NCI-H1417 treated with DMSO at 0.1 percent for 48 hours (cell line): ENCODE measurements around the gene CACNA2D1.

Experiments
- DNase-seq: peaks from one replicate; lab custom pipeline; 2025; lab: John Stamatoyannopoulos, UW

The CACNA2D1 gene

DNA sequence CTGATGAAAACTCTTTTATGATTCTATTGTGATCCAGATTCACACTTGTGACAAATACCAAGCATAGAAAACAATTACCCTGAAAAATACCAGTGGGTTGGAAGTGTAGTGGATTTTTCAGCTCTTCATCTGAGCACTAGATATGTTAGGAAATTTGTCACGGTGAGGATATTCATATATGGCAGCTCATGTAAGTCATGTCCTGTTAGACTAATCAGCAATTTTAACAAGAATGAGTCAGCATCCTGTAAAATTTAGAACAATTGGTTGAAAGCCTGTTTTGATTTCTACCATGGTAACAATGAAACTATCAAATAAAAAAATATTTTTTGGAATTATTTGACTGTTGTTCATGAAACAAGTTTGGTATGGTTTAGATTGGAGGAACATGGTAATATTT lies 334.3 kb downstream of the CACNA2D1 start:
- DNase-seq: no peak

DNA sequence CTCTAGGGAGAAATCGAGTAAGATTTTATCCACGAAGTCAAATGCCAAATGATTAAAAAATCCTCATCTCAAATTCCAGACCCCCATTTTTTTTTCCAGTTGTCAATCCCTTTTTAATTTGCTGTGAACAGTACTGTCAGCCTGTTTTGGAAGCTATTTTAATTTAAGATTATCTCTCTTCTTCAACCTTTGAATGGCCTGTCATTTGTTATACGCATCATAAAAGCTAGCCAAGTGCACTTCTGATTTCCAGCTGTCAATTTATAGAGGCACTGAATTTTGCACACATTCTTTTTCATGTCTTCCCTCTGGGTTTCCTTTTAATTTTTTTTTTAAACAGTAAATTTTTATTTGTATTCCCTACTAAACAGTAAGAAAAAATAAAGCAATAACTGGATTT lies 337.4 kb downstream of the CACNA2D1 start:
- no peak for DNase-seq

DNA sequence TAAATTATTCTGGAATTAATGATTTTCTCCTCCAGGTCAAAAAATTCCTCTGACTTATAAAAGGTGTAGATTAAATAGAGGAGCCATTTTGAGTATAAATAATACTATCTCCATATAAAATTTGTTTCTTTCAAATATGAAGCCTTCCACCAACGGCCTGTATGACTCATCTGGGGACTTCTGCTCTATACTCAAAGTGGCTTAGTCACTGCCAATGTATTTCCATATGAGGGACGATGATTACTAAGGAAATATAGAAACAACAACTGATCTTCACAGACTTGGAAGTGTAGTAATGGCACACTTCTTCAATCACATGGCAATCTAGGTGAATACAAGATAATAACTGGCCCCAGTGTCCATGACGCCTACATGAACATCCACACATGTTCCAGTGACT lies 338.1 kb downstream of the CACNA2D1 start:
- no peak for DNase-seq

DNA sequence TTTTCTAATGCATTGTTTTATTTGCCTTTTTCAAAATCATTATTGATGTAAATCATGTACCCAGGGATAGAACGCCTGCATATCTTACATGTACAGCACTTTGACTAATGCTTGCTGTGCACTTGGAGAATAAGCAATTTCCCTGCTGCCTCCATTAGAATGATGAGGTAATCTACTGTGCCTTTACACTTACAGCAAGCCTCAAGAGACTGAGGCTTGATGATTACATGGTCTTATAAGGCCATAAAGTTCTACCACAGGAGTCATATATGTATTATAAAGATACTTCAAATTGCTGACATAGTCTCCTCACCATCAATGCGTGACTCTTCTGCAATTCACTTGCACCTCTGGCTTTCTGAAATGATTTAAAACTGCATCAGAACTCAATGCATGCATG lies 345.2 kb downstream of the CACNA2D1 start:
- no peak for DNase-seq

DNA sequence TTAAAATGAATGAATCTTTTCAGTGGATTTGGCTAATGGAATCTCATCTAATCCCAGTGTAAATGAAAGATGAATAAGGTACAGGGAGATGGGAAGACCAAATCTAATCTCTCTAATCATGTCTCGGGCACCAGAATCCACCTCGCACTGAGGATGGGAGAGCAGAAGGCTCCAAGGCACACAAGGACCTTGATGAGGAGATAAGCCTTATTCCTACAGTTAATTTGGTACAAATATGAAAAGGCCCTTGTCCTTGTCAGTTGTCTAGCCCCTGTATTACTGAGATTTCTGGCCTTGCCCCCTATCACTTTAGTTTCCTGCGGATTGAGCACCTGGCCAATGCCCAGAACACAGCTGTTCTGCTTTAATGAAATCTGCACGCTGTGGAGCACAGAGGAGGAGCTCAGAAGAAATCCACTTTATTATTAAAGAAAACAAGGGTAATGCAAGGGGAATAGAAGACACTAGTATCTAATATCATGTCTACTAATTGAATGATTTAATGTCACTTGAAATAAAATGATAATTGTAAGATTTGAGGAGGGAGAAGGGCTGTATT lies 352.4 kb downstream of the CACNA2D1 start:
- DNase-seq: no peak

DNA sequence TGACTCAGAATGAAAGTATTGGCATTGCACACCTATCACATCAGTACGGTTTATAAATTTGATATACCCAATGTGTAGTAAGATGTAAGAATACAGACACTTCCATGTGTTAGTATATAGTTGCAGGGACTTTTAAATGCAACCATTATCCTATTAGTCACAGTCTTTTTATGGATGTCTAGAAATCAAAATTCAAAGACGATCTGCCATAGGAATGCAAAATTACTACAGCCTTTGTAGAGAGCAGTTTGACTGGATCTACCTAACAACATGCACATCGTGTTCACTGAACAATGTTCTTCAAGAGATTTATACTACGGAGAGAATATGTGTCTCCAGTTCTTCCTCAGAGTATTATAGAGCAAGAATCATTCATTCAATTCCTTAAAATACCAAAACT lies 356.5 kb downstream of the CACNA2D1 start:
- DNase-seq: no peak

DNA sequence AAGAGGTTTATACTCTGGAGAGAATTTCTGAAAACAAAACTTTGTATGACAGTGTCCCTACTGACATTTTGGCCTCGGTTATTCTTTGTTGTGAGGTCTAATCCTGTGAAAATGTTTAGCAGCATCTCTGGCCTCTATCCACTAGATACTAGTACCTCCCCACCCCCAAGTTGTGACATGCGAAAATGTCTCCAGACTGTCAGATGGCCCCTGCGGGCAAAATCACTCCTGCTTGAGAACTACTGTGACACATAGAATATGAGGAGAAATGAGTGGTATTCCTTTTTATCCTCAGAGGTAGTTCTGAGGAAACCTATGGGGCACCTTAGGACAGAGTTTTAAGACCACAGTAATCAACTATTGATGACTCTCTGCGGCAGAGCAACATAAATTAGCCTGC lies 358.5 kb downstream of the CACNA2D1 start:
- DNase-seq: no peak

DNA sequence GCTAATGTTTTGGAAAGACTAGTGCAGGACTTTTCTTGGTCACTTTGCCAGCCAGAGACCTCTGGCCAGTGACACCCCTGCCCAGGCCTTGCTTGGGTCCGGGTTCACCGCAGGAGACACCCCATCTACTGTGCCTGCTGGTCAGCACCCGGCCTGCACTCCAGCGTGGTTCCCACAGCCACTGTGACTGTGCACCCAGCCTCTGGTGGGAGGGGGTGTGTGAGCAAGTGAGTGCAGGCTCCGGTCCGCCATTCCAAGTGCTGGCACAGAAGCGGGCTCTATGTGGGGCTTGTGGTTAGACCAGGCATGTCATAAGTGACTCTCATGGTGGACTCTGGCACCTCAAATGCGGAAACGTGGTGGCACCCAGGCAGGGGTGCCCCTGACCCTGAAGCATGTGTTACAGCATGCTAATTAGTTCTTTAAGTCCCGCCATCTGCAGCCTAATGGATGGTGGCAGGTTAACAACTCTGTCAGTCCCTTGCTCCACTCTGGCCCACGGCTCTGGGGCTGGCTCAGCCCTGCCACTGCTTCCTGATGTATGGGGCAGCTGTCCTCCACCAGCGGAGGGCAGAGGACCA lies 361.8 kb downstream of the CACNA2D1 start:
- DNase-seq: no peak

DNA sequence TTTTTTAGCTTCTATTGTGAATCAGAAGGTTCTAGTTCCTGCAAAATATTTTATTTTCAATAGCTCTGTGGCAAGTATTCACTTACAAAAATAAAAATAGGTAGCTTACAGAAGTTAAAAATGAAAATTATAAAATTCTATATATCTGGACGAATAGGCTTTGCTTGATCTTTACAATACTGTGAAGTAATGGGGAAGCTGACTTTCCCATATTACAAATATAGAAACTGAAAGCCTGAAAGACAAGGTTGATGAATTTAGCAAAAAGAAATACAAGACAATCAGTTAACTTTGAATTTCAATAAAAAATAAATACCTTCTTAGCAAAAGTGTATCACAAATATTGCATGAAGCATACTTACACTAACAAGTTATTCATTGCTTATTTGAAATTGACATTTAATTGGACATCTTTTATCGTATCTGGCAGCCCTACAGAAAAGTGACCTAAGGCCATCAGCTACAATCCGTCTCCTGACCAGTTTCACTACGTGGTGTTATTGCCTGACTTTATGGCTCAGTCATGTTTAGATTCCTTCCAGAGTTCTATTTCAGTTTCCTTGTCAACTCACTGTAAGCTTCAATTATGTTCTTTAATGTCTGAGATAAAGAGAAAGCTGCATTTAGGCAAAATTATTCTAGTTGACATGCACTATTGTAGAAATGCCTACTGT lies 363.2 kb downstream of the CACNA2D1 start:
- no peak for DNase-seq

DNA sequence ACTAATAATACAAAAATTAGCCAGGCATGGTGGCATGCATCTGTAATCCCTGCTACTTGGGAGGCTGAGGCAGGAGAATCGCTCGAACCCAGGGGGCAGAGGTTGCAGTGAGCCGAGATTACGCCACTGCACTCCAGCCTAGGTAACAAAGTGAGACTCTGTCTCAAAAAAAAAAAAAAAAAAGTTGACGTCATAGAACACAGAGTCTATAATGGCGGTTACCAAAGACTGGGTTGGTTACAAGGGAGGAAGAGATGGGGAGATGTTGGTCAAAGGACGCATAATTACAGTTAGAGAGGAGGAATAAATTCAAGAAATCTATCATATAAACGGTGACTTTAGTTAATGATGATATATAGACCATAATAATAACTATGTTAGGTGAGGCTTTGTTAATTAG lies 364.1 kb downstream of the CACNA2D1 start:
- no peak for DNase-seq

DNA sequence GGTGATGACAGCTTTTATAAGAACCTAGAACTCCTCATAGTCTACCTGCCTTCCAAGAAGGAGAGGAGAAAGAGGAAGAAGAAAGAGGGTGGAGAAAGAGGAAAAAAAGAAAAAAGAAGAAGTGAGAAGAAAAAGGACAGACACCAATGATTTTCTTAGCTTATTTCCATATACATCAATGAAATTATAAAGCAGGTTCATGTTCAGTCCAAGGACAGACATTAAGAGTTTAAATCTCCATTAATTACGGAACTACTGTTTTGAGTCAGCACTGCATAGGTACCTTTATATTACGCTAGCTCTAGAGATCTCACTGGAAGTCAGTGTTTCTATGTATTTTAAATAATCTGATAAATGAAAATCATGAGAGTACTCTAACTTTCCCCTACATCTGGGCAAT lies 364.8 kb downstream of the CACNA2D1 start:
- DNase-seq: no peak

DNA sequence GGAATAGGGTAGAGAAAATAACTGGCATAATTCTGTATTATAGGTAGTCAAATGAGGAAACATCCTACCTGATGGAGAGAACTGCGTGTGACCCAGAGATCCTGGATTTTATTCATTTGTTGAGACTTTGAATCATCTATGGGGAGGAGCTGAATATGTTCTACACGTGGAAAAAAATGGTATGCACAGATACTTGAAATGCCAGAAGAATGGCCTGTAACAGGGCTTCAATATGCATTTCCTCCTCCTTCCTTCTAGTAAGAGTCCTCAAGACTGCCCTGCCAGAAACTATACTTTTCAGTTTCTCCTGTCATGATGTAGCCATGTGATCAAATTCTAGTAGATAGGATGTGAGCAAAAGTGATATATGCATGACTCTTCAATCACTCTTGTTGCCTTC lies 372.1 kb downstream of the CACNA2D1 start:
- no peak for DNase-seq

DNA sequence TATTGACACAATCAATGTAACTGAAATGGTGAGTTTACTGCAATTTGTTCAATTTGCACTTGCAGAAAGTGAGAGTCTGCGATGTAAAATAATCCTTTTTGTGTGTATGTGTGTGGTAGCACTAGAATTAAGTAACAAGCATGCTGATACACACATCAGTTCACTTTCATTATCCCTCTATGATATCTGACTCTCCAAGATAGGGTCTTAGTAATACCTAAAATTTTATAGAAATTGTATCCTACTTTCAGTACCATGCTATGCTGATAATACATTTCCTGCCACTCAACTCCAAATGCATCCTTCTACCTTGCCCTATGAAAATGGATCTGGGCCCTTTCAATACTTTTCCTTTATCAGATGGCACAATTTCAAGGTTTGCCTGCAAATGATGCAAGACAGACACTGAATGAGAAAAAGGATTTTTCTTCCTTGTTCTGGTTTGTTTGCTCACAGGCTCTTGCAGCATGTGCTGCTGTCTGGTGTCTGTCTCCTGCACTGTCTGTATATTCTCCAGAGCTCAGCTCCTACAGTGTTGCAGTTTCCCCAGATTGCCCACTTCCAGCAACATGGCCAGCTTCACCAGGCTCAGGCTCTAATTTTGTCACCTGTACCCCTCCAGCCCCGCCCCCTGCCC lies 375.8 kb downstream of the CACNA2D1 start:
- no peak for DNase-seq

DNA sequence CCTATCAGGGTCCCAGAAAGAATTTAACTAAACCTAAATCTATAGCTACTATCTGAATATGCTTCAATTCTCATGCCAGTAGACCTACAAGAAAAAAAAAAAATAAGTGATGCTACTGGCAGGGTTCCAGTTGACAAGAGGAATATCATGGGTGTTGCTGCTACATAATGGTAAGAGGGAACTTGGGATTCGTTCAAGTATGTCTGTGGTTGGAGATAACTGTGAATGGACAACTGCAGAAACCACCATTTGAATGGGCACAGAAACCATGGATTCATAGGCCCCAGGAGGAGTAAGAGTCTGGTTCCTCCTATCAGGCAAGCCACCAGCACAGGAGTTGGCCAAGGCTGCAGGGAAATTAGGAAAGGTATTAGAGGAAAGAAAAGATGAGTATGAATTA lies 386.1 kb downstream of the CACNA2D1 start:
- no peak for DNase-seq

DNA sequence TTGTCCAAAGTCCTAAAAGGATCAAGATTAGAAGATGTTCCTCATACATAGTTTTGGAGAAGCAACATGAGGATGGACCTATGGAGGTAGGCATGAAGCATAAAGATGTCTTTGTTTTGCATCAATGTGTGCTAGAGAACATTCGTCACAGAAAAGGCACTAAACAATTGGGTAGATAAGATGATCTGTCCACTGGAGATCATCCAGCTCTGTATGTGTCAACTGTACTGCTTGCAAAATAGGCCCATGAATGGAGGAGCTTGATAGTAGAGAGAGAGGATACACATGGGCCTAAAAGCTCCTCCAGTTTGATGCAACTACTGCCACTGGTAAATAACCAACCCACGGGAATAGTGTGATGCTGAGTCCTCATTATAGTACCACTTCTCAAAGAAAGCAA lies 387.3 kb downstream of the CACNA2D1 start:
- no peak for DNase-seq

DNA sequence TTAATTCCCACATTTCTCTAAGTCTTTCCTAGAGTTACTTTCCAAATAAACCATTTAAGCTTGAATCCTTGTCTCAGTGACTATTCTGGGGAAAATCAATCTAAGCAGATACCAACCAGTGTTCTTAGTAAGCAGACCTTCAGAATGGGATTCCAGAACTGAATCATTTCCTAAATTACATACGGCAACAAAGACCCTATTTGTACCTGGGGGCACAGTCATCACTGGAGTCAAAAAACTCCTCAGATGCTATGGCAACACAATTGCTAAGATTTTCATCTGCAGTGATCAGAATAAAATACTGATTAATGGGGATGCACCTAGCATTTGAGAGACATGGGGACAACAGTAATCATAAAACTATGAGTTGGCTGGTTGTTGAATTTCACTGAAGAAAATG lies 389.0 kb downstream of the CACNA2D1 start:
- DNase-seq: no peak

DNA sequence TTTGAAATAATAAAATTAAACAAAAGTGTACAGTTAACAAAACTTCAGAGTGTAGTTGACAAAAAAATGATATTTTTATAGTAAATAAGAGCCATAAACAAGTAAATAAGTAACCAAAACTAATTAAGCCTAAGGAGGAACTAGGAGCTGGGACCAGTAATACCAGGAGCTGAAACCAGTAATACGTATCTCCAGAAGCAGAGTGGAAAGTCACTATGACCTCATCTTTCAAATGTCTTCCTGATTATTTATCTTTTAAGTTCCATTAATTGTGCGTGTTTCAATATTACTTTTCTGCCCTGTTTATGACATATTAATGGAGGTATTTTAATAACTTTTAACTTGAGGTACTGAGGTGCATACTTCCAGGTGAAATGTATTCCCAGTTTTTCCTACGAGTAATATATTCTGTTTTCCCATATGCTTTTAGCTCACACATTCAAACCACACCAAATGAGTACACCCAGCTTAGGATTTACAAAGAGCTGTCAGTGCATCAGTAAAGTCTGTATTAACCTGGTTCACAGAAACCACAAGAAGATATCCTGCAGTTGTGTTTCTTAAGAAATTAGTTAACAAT lies 390.0 kb downstream of the CACNA2D1 start:
- DNase-seq: no peak

DNA sequence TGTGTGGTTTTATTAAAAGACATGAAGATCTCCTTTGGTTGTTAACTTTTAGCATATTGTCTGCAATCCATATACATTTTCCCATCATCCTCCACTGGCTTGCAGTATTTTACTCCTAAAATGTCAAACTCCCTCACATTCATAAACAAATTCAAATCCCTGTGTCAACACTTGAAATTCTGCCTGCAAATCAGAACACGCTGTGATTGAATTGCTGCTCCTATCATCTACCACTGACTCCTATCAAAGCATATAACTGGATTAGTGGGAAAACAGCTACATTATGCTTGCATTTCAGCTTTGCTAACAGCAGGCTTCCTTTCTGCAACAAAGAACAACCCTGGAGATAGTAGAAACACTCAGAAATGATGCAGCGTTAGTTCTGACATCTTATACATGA lies 392.0 kb downstream of the CACNA2D1 start:
- no peak for DNase-seq

DNA sequence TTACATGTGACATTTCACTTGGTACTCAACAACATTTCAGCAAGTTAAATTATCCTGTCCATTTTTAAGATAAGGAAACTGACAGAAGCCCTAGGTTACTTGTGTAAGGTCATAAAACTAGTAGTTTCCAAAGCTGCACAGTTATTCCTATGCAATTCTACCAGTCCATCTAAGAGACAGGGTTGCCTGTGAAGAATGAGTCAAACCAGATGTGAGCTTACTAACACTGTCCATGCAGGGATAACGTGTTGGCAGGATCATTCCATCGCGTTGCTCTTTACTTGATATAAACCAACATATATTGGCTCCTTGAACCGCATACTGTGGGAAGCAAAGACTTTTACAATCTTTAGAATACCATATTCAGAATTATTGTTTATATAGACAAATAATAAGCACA lies 392.8 kb downstream of the CACNA2D1 start:
- DNase-seq: no peak

DNA sequence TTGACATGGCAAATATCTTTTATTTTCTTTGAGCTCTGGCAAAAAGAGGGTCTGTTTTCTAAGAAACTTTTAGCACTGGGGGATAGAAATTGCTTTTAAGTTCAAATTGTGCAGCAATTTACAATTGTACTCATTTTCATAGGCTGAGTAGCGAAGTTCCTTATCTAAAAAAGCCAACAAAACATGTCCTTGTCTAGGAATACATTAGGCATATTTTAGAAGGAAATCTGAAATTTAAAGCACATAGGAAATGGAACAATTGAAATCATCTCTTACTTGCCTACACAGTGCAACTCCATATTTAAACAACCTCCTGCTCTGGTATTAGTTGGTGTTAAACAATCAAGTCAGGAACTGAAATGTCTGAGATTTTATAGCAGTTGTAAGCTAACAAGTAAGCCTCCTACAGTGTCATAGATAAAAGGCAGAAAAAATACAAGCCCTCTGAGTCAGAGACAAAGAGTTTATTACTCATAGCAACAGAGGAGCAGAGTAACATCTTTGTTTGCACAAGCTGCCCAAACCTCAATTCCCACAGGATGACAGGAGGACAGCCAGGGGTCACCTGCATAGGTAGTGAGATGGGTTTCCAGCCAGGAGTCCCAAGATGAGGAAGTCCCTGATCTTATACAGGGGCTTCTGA lies 393.6 kb downstream of the CACNA2D1 start:
- DNase-seq: no peak

DNA sequence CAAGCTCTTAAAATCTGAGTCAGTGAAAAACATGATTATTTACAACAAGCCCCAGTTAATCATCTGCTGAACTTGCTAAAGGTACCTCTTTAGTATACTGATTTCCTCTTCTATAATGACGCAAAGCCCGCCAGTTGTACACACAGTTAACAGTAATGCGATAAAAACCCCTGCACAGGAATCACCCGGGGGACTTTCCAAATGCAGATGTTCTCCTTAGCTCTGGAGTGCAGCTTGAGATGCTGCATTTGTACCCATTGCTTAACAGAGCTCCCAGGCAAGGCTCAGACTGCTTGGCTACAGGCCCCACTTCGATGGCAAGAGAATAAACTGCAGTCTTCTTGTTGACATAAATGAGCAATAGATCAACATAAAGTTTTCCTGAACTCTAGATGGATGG lies 394.1 kb downstream of the CACNA2D1 start:
- DNase-seq: no peak

DNA sequence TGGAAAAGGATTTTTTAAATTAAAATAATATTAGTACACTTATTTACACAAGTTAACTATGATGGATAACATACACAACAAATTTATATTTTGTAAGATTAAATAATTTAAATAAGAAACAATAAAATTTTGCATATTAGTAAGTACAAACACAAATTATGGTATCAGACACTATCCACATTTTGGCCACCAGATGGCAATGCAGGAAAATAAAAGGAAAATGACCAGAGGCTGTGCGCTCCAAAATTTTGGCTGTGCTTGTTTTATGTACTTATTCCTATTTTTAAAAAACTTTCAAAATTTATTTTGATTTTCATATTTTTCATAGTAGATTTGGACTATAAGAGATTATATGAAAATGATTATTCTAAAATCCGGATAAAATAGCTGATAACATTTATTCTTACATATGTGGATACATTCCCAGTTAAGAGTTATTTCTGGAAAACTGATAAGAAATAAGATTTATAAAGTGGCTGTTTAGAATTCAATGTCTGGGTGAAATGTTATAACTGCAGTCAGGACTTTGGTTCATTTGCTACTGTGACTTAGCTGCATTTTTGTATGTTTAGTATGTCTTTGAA lies 399.0 kb downstream of the CACNA2D1 start:
- peak; percentile 74 for DNase-seq
